Sigmoid colon (tissue), 3 donors: ENCODE measurements around the gene IFNLR1.

ENCODE experiments used
- POLR2A ChIP-seq, 2 donors: fragments of 450-650 bp; IDR thresholded peaks; one replicate each; pipeline ENCODE4 v1.6.1; 2016; ENCODE audit warnings: antibody characterized with exemption in 2 of 2, mild to moderate bottlenecking in 2 of 2, moderate library complexity in 2 of 2
- TF ChIP-seq, protein P1 (sequence below), 4 experiments: fragments of 450-650 bp in 3 of 4; fragments of 200-600 bp in 1 of 4; IDR thresholded peaks; one replicate each; pipeline ENCODE4 v1.5.1; 2016 to 2019; ENCODE audit warnings: antibody characterized with exemption in 4 of 4, mild to moderate bottlenecking in 3 of 4, moderate library complexity in 2 of 4

DNA sequence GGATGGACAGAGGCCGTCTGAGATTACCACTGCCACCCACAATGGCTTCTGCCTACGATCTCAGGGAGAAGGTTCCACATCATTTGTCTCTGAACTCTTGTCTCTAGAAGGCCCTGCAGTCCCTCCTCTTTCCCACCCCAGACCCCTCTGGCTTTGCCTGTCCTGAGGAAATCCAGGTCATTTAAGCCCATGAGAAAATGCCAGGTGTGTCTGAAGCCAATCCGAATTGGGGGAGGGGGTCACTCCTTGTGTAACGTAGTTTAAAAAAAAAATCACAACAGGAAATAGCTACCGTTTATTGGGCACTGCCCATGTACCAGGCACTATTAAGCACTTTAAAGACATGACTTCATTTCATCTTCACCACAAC, 67.6 kb downstream of the IFNLR1 start:
- TF ChIP-seq POLR2A (IDR thresholded peaks at IDR 0.05): no peak
- TF ChIP-seq, protein P1, sequence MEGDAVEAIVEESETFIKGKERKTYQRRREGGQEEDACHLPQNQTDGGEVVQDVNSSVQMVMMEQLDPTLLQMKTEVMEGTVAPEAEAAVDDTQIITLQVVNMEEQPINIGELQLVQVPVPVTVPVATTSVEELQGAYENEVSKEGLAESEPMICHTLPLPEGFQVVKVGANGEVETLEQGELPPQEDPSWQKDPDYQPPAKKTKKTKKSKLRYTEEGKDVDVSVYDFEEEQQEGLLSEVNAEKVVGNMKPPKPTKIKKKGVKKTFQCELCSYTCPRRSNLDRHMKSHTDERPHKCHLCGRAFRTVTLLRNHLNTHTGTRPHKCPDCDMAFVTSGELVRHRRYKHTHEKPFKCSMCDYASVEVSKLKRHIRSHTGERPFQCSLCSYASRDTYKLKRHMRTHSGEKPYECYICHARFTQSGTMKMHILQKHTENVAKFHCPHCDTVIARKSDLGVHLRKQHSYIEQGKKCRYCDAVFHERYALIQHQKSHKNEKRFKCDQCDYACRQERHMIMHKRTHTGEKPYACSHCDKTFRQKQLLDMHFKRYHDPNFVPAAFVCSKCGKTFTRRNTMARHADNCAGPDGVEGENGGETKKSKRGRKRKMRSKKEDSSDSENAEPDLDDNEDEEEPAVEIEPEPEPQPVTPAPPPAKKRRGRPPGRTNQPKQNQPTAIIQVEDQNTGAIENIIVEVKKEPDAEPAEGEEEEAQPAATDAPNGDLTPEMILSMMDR (IDR thresholded peaks at IDR 0.05): no peak
